NT2/D1 (cell line): ENCODE results near the gene CAPG.
"Not testable (repeated sequence)": the region's sequence is repeated elsewhere in the genome, so short reads cannot be mapped to it uniquely, and the experiment has no call there.

Experiments used
- DNase-seq: peaks from one replicate; pipeline ENCODE4 v3.0.0-alpha.2; 2011; ENCODE audit warnings: low read depth, low spot score
- H3K27me3 ChIP-seq: 2 replicates; pipeline ENCODE4 v1.6.0; 2011; ENCODE audit warnings: mild to moderate bottlenecking; ENCODE audit not compliant: insufficient read length, insufficient read depth
- H3K36me3 ChIP-seq: 2 replicates; pipeline ENCODE4 v1.6.1; 2011; ENCODE audit warnings: mild to moderate bottlenecking, low read length, mixed read lengths; ENCODE audit not compliant: insufficient read depth, insufficient read length
- H3K4me1 ChIP-seq: 2 replicates; pipeline ENCODE4 v1.5.1; 2011; ENCODE audit not compliant: insufficient read depth, insufficient read length
- H3K4me3 ChIP-seq: 2 replicates; pipeline ENCODE4 v1.5.1; 2011; ENCODE audit warnings: low read depth; ENCODE audit not compliant: insufficient read length
- H3K9ac ChIP-seq: 2 replicates; pipeline ENCODE4 v1.6.0; 2011; ENCODE audit warnings: low read depth; ENCODE audit not compliant: insufficient read length
- H3K9me3 ChIP-seq: 2 replicates; pipeline ENCODE4 v1.5.1; 2011; ENCODE audit warnings: mild to moderate bottlenecking, low read length; ENCODE audit not compliant: insufficient read depth
- SUZ12 ChIP-seq: IDR thresholded peaks from 2 replicates; pipeline ENCODE4 v1.6.1; 2011; ENCODE audit not compliant: insufficient read length, insufficient read depth; ENCODE audit errors: extremely low read depth
- YY1 ChIP-seq: IDR thresholded peaks from 2 replicates; pipeline ENCODE4 v1.6.1; 2011; ENCODE audit not compliant: insufficient read length, insufficient read depth
- ZNF274 ChIP-seq: IDR thresholded peaks from 2 replicates; pipeline ENCODE4 v1.6.1; 2011; ENCODE audit warnings: mild to moderate bottlenecking, low read depth, low read length

The CAPG gene

GRCh38 chr2:85418132-85419008, 8.2 kb upstream of the CAPG start, which contains the start of gene SH2D6:
Gene SH2D6 (plus strand): TSS chr2:85418714. CDS start chr2:85429466, 10,752 bp downstream.
- peak; percentile 75 for DNase-seq
- no peak for TF ChIP-seq YY1
- Histone ChIP-seq H3K4me3 (peak within 1 kb of the TSS; percentile 60), H3K4me1 (peaks cover 8% of the 10 kb centered on the region), H3K36me3 (no peaks in the 10 kb centered on the region), H3K9me3 (no peaks in the 10 kb centered on the region), H3K9ac (peak within 1 kb of the TSS; percentile 81), H3K27me3 (no peaks in the 10 kb centered on the region)

- Histone ChIP-seq H3K36me3 (no peaks in the 10 kb centered on the region), H3K4me3 (no peak overlapping the region), H3K9me3 (no peaks in the 10 kb centered on the region), H3K27me3 (no peaks in the 10 kb centered on the region), H3K9ac (no peak overlapping the region), H3K4me1 (peaks cover 10% of the 10 kb centered on the region)
- DNase-seq, result no peak
- TF ChIP-seq SUZ12 (no peak), ZNF274 (no peak), YY1 (no peak)
Observed at GRCh38 chr2:85415980-85416650, 5.9 kb upstream of the CAPG start.

GRCh38 chr2:85414761-85415553, 4.8 kb upstream of the CAPG start:
- Histone ChIP-seq H3K36me3 (no peaks in the 10 kb centered on the region), H3K4me1 (peaks cover 14% of the 10 kb centered on the region), H3K9ac (no peak overlapping the region), H3K9me3 (no peaks in the 10 kb centered on the region), H3K27me3 (no peaks in the 10 kb centered on the region), H3K4me3 (no peak overlapping the region)
- no peak for TF ChIP-seq SUZ12
- no peak for TF ChIP-seq YY1
- no peak for TF ChIP-seq ZNF274
- no peak for DNase-seq

- H3K4me3 ChIP-seq, result not testable (repeated sequence)
Observed at GRCh38 chr2:85414421-85414759, 4.2 kb upstream of the CAPG start.

GRCh38 chr2:85413592-85414420, 3.6 kb upstream of the CAPG start:
- no peaks in the 10 kb centered on the region for H3K9me3 ChIP-seq
- H3K36me3 ChIP-seq, result no peaks in the 10 kb centered on the region
- H3K4me1 ChIP-seq, result peaks cover 13% of the 10 kb centered on the region
- H3K9ac ChIP-seq, result peak overlapping the region; percentile 70
- TF ChIP-seq SUZ12 (no peak), ZNF274 (no peak), YY1 (no peak)
- no peak for DNase-seq
- no peaks in the 10 kb centered on the region for H3K27me3 ChIP-seq
- H3K4me3 ChIP-seq, result peak overlapping the region; percentile 50

More at GRCh38 chr2:85414421-85414759, 4.2 kb upstream of the CAPG start:
- not testable (repeated sequence) for H3K9me3 ChIP-seq, H3K27me3 ChIP-seq, DNase-seq, H3K9ac ChIP-seq, H3K36me3 ChIP-seq
- peaks cover 15% of the 10 kb centered on the region for H3K4me1 ChIP-seq

GRCh38 chr2:85411405-85411748, 1.2 kb upstream of the CAPG start:
- Histone ChIP-seq H3K9me3 (no peaks in the 10 kb centered on the region), H3K36me3 (no peaks in the 10 kb centered on the region), H3K4me1 (peaks cover 8% of the 10 kb centered on the region), H3K27me3 (no peaks in the 10 kb centered on the region), H3K9ac (peak overlapping the region; percentile 32), H3K4me3 (no peak overlapping the region)
- TF ChIP-seq YY1, result no peak
- no peak for TF ChIP-seq SUZ12
- no peak for TF ChIP-seq ZNF274
- DNase-seq, result no peak
